ENCODE results near the gene NAALADL1.

DNA sequence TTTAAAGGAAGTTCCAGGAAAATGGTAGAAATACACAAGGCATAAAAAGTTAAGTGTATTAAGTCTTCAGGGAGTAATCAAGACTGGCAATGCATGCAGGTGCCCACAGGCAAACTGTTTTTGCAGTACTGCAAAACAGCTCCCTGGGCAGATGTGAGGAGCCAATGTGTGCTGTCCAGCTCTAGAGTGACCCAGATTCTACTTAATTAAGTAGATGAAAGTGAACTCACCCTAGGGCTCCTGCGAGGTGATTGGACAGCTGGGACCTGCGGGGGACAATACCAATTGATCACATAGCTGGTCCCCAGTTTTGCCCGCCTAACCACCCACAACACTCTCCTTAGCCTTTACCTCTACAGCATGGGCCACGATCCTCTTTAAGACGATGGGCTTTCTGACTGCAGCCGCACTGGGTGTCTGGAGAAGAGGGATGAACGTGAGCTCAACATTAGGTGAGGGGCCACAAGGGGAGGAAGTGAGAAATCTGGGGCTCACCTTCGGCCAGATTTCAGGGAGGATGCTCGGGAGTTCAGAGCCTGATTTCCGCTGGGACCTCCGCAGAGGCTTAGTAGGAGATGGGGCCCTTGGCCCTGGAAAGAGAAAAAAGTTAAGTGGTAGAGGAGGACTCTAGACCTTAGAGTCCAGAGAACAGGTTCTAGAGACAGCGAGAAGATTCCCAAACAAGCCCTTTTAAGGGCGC lies 24.9 kb upstream of the NAALADL1 start:
- TF ChIP-seq, protein P1, sequence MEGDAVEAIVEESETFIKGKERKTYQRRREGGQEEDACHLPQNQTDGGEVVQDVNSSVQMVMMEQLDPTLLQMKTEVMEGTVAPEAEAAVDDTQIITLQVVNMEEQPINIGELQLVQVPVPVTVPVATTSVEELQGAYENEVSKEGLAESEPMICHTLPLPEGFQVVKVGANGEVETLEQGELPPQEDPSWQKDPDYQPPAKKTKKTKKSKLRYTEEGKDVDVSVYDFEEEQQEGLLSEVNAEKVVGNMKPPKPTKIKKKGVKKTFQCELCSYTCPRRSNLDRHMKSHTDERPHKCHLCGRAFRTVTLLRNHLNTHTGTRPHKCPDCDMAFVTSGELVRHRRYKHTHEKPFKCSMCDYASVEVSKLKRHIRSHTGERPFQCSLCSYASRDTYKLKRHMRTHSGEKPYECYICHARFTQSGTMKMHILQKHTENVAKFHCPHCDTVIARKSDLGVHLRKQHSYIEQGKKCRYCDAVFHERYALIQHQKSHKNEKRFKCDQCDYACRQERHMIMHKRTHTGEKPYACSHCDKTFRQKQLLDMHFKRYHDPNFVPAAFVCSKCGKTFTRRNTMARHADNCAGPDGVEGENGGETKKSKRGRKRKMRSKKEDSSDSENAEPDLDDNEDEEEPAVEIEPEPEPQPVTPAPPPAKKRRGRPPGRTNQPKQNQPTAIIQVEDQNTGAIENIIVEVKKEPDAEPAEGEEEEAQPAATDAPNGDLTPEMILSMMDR (IDR thresholded peaks at IDR 0.05) = no peak
- no peak for TF ChIP-seq POLR2A (IDR thresholded peaks at IDR 0.05)
